Nephron progenitor cell (in vitro differentiated cells): ENCODE results near the gene A3GALT2.

Source experiments
- DNase-seq: peaks from one replicate; pipeline ENCODE4 v3.0.0; 2021
- H3K27ac Mint-ChIP-seq: 2 replicates; pipeline ENCODE4 v1.8.0; 2021; ENCODE audit warnings: mild to moderate bottlenecking, moderate library complexity, mixed read lengths
- H3K27me3 Mint-ChIP-seq: 2 replicates; pipeline ENCODE4 v1.8.0; 2021; ENCODE audit warnings: mild to moderate bottlenecking, low read depth, mixed read lengths; ENCODE audit not compliant: poor library complexity
- H3K36me3 Mint-ChIP-seq: 2 replicates; pipeline ENCODE4 v1.8.0; 2021; ENCODE audit warnings: low read depth, mixed read lengths
- H3K4me1 Mint-ChIP-seq: 2 replicates; pipeline ENCODE4 v1.8.0; 2021; ENCODE audit warnings: mixed read lengths
- H3K4me3 Mint-ChIP-seq: 2 replicates; pipeline ENCODE4 v1.8.0; 2021; ENCODE audit warnings: mild to moderate bottlenecking, moderate library complexity, mixed read lengths
- H3K9me3 Mint-ChIP-seq: 2 replicates; pipeline ENCODE4 v1.8.0; 2021; ENCODE audit warnings: mild to moderate bottlenecking, moderate library complexity, mixed read lengths
- TF ChIP-seq, protein P1 (sequence below): fragments of 200-600 bp; sonication (generic); IDR thresholded peaks from 2 replicates; pipeline ENCODE4 v1.5.0; 2021; ENCODE audit warnings: antibody characterized with exemption

A3GALT2 gene

DNA sequence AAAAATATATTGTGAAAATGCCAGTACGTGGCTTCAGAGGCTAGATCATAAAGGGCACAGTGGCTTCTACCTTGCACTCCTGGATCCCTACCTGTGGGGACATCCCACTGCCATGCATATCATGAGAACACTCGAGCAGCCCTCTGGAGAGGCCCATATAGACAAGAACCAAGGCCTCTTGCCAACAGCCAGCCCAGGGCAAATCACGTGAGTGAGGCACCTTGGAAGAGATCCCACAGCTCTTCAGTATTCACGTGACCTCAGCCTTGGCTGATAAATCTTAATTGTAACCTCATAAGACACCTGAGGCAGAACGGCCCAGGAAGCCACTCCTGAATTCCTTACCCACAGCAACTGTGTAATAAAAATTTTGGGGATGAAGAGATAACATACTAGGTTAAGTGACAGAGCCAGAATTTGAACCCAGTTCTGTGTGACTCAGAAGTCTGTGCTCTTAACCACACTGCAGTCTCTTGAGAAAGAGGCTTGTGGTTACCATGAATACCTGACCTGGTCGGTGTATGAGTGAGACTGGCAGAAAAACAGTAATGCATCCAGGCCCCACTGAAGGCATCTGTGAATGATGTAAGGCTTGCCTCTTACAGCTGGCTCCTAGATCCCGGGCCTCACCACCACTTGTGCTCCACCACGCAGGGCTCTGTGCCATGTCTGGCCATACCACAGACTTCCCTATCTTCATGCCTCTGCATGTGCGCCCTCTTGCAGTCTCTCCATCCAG, 6.9 kb upstream of the A3GALT2 start:
- Mint-ChIP-seq H3K9me3 (no peaks in the 10 kb centered on the region), H3K27ac (peak overlapping the region; percentile 89), H3K36me3 (peaks cover 80% of the 10 kb centered on the region), H3K4me1 (peaks cover 50% of the 10 kb centered on the region), H3K27me3 (peaks cover 2% of the 10 kb centered on the region), H3K4me3 (no peak overlapping the region)
- TF ChIP-seq, protein P1, sequence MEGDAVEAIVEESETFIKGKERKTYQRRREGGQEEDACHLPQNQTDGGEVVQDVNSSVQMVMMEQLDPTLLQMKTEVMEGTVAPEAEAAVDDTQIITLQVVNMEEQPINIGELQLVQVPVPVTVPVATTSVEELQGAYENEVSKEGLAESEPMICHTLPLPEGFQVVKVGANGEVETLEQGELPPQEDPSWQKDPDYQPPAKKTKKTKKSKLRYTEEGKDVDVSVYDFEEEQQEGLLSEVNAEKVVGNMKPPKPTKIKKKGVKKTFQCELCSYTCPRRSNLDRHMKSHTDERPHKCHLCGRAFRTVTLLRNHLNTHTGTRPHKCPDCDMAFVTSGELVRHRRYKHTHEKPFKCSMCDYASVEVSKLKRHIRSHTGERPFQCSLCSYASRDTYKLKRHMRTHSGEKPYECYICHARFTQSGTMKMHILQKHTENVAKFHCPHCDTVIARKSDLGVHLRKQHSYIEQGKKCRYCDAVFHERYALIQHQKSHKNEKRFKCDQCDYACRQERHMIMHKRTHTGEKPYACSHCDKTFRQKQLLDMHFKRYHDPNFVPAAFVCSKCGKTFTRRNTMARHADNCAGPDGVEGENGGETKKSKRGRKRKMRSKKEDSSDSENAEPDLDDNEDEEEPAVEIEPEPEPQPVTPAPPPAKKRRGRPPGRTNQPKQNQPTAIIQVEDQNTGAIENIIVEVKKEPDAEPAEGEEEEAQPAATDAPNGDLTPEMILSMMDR: no peak
- no peak for DNase-seq

DNA sequence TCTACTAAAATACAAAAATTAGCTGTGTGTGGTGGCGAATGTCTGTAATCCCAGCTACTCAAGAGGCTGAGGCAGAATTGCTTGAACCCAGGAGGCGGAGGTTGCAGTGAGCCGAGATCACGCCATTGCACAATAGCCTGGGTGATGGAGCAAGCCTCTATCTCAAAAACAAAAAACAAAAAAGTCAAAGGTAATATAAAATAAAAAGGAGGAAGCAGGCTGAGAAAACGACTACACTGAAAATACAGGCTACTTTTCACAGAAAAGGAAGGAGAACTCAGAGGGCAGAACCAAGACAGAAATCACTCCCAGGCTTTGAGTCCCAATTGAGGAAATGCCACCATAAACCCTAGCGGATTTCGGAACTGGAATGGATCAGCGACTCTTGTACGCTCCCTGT, 5.9 kb upstream of the A3GALT2 start:
- Mint-ChIP-seq H3K4me3 (no peak overlapping the region), H3K27ac (no peak overlapping the region), H3K36me3 (peaks cover 70% of the 10 kb centered on the region), H3K27me3 (no peaks in the 10 kb centered on the region), H3K9me3 (no peaks in the 10 kb centered on the region), H3K4me1 (peaks cover 41% of the 10 kb centered on the region)
- DNase-seq: no peak
- TF ChIP-seq, protein P1: no peak

DNA sequence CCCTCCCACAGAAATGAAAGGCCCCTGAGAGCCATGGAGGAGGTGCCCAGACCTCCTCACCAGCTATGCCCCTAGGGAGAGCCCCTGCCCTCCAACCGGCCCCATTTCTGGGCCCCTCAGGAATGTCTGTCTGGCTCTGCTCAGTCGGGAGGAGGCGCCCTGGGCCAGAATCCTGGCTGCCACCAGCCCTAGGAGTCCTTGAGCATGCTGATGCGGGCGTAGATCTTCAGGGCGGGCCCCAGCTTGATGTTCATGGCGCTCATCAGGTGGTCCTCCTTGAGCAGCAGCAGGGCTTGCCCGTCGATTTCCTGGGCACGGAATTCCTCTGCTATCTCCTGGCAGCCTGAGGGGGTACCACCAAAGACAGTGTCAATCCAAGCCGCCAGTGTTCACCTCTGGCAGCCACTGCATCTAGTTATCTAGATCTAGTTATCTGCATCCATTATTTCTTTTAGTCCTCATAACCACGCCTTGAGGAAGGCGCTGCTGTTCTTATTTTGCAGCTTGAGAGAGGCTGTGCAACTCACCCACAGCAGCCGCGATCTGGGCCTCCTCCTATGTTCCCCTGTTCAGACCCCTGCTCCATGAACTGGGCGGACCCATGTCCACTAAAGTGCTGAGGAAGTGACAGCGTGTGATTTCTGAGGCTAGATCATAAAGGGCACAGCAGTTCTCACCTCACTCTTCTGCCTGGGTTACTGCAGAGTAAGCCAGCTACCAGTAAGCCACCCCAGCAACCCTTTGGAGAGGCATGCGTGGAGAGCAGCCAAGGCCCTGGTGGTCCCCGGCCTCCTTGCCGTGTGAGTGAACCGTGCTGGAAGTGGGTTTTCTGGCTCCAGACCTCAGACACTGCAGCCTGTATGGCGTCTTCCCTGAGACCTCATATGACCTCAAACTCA, 4.0 kb upstream of the A3GALT2 start:
- Mint-ChIP-seq H3K36me3 (peaks cover 57% of the 10 kb centered on the region), H3K9me3 (no peaks in the 10 kb centered on the region), H3K4me3 (no peak overlapping the region), H3K27ac (peak overlapping the region; percentile 94), H3K4me1 (peaks cover 42% of the 10 kb centered on the region), H3K27me3 (no peaks in the 10 kb centered on the region)
- TF ChIP-seq, protein P1: no peak
- no peak for DNase-seq

DNA sequence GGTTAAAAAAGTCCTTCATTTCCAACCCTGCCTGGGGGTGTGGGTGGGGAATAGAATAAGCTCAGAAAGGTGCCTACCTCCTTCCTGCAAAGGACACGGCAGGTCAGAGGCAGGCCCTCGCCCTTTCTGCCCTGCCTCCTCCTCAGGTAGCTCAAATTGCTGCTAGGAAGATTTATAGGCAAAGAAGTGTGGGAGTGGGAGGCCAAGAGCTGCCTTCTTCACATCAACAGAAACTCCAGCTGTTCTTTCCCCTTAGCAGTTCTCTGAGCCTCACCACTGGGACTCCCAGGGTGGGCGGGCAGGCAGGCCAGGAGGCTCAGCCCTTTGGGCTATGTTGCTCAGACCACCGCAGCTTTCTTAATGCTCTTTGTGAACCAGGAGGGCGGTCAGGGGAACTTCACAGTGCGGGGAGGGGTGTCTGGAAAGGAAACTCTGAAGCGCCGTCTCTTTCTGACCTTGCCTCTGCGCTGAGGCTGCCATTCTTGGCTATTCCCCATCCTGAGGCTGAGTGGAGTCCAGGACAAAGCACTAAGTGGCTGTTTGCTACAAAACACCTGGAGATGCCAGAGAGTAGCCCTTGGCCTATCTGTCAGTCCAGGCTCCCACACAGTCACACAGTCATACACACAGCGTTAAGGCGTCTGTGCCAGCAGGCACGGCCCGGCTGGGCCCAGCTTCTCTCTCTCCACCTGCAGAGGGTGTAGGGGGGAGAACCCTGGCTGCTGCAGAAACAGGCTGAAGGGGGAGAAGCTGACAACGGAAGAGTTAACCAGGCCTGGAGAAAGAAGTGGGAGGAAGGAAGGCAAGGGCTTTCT, 3.0 kb upstream of the A3GALT2 start:
- DNase-seq: no peak
- TF ChIP-seq, protein P1: no peak
- no peak overlapping the region for H3K4me3 Mint-ChIP-seq
- peaks cover 46% of the 10 kb centered on the region for H3K4me1 Mint-ChIP-seq
- no peaks in the 10 kb centered on the region for H3K27me3 Mint-ChIP-seq
- H3K36me3 Mint-ChIP-seq: peaks cover 47% of the 10 kb centered on the region
- H3K27ac Mint-ChIP-seq: peak overlapping the region; percentile 94
- H3K9me3 Mint-ChIP-seq: no peaks in the 10 kb centered on the region

DNA sequence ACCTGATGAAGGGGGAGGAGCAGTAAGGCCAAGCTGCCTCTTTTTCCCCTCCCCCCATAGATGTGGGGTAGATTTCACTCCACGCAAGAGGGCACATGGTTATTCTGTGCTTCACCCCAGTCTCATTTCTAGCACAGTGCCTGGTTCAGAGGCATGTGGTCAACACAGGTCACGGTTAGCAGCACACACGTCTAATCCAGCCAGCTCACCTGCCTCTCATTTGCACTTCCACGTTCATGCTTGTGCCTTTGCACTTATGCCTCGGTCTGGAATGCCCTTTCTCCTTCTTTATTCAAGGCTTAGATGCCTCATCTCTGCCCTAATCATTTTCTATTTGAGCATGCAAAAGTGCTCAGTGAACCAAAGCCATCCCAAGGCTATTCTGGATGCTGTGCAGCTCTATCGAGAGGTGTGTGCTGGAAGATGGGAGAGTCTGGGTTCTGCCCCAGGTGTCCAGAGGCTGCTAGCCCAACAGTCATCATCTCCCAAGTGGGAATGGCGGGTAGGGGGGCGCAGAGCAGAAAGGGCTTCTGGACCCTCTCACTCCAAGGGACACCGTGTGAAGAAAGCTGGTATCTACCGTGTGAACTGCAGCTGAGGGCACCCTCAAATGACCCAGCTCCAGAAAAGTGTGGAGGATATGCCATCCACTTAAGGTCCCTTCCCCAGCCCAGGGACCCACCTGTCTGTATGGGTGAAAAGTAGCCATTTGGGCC, 2.1 kb upstream of the A3GALT2 start:
- TF ChIP-seq, protein P1: no peak
- H3K36me3 Mint-ChIP-seq: peaks cover 38% of the 10 kb centered on the region
- peaks cover 3% of the 10 kb centered on the region for H3K27me3 Mint-ChIP-seq
- H3K4me1 Mint-ChIP-seq: peaks cover 54% of the 10 kb centered on the region
- H3K4me3 Mint-ChIP-seq: no peak overlapping the region
- peak overlapping the region; percentile 93 for H3K27ac Mint-ChIP-seq
- DNase-seq: no peak
- H3K9me3 Mint-ChIP-seq: no peaks in the 10 kb centered on the region
